OCI-LY1 (cell line): ENCODE measurements around the gene WDR31.
"Not testable (repeated sequence)": the region's sequence is repeated elsewhere in the genome, so short reads cannot be mapped to it uniquely, and the experiment has no call there.

Source experiments
- EZH2 ChIP-seq: fragments of 200-600 bp; sonication (generic), shearing (Covaris generic); IDR thresholded peaks from 2 replicates; pipeline ENCODE4 v1.8.0; 2017; ENCODE audit warnings: borderline replicate concordance, mixed run types, mild to moderate bottlenecking, antibody characterized with exemption, low read length, moderate library complexity, mixed read lengths
- TF ChIP-seq, protein P1 (sequence below): fragments of 200-600 bp; sonication (generic), shearing (Covaris generic); IDR thresholded peaks from 2 replicates; pipeline ENCODE4 v1.5.1; 2017; ENCODE audit warnings: mild to moderate bottlenecking, antibody characterized with exemption, low read length, moderate library complexity, mixed read lengths

DNA sequence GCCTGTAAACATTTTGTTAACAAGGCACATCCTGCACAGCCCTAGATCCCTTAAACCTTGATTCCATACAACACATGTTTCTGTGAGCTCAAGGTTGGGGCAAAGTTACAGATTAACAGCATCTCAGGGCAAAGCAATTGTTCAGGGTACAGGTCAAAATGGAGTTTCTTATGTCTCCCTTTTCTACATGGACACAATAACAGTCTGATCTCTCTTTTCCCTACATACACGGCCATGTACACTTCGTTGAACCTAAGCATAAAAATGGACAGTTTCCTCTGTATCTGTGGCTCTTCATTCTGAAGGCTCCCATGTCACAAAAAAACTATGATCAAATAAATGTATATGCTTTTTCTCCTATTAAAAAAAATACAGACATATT is 39.7 kb upstream of the WDR31 start:
- TF ChIP-seq, protein P1, sequence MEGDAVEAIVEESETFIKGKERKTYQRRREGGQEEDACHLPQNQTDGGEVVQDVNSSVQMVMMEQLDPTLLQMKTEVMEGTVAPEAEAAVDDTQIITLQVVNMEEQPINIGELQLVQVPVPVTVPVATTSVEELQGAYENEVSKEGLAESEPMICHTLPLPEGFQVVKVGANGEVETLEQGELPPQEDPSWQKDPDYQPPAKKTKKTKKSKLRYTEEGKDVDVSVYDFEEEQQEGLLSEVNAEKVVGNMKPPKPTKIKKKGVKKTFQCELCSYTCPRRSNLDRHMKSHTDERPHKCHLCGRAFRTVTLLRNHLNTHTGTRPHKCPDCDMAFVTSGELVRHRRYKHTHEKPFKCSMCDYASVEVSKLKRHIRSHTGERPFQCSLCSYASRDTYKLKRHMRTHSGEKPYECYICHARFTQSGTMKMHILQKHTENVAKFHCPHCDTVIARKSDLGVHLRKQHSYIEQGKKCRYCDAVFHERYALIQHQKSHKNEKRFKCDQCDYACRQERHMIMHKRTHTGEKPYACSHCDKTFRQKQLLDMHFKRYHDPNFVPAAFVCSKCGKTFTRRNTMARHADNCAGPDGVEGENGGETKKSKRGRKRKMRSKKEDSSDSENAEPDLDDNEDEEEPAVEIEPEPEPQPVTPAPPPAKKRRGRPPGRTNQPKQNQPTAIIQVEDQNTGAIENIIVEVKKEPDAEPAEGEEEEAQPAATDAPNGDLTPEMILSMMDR: not testable (repeated sequence)
- not testable (repeated sequence) for TF ChIP-seq EZH2
